GM19240 (cell line): ENCODE results near the gene TIMP4.

Experiments
- DNase-seq: peaks from one replicate; pipeline ENCODE4 v3.0.0; 2011; ENCODE audit warnings: low spot score; ENCODE audit not compliant: insufficient read length

Gene TIMP4

GRCh38 chr3:12148183-12148940 is 10.3 kb downstream of the TIMP4 start:
- no peak for DNase-seq

GRCh38 chr3:12147049-12147780 is 11.5 kb downstream of the TIMP4 start:
- DNase-seq: no peak

- no peak for DNase-seq
These were observed 14.7 kb downstream of the TIMP4 start for GRCh38 chr3:12143949-12144504.

GRCh38 chr3:12142476-12142875 is 16.2 kb downstream of the TIMP4 start:
- no peak for DNase-seq

- DNase-seq: no peak
These were observed 17.4 kb downstream of the TIMP4 start for GRCh38 chr3:12141350-12141749.

- no peak for DNase-seq
These were observed 19.6 kb downstream of the TIMP4 start for GRCh38 chr3:12139111-12139511.

- no peak for DNase-seq
These were observed 20.7 kb downstream of the TIMP4 start for GRCh38 chr3:12138044-12138443.

- no peak for DNase-seq
These were observed 22.3 kb downstream of the TIMP4 start for GRCh38 chr3:12136371-12136770.

GRCh38 chr3:12135029-12135657 is 23.6 kb downstream of the TIMP4 start:
- peak; percentile 33 for DNase-seq

- DNase-seq: no peak
These were observed 25.8 kb downstream of the TIMP4 start for GRCh38 chr3:12132881-12133280.

GRCh38 chr3:12131351-12132090 is 27.2 kb downstream of the TIMP4 start:
- DNase-seq: no peak

GRCh38 chr3:12127391-12127790 is 31.3 kb downstream of the TIMP4 start:
- no peak for DNase-seq

GRCh38 chr3:12125772-12126171 is 32.9 kb downstream of the TIMP4 start:
- no peak for DNase-seq

GRCh38 chr3:12121466-12121865 is 37.2 kb downstream of the TIMP4 start:
- DNase-seq: no peak

- DNase-seq: no peak
These were observed 38.2 kb downstream of the TIMP4 start for GRCh38 chr3:12120374-12121140.

- DNase-seq: no peak
These were observed 41.2 kb downstream of the TIMP4 start for GRCh38 chr3:12117473-12117872.

GRCh38 chr3:12116870-12117269 is 41.8 kb downstream of the TIMP4 start:
- no peak for DNase-seq

GRCh38 chr3:12115849-12116248 is 42.9 kb downstream of the TIMP4 start:
- no peak for DNase-seq

GRCh38 chr3:12115104-12115503 is 43.6 kb downstream of the TIMP4 start:
- no peak for DNase-seq

GRCh38 chr3:12114251-12114650 is 44.5 kb downstream of the TIMP4 start:
- no peak for DNase-seq
